Measurements from ENCODE around the gene ITGA11. TPM values are rescaled to one million over a fixed set of nuclear protein-coding genes. Genes with fewer than 3 reads are reported as not detected.

The ITGA11 gene
- total and polyA plus RNA-seq, 10 donors: 0.27 to 17.2 (median 5.8) TPM

DNA sequence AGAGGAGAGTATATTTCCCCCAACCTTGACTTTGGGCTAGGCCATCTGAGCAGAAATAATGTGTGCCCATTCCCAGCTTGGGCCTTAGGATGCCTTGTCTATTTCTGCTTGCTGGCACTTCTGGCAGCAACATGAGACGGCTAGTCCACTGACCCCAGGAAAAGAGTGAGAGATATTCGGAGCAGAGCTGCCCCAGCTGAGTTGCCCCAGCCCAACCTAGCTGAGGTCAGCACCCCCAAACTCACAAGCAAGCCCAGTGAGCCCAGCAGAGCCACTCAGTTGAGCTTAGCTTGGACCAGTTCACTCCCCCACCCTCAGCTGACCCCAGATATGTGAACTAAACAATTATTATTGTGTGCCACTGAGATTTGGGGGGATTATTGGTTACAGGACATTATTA is 20.2 kb downstream of the ITGA11 start:
- H3K27me3 ChIP-seq (replicated peaks in 1 of 7): no peaks in the 10 kb centered on the region
- H3K27ac ChIP-seq: no peak overlapping the region
- TF ChIP-seq, protein P1, sequence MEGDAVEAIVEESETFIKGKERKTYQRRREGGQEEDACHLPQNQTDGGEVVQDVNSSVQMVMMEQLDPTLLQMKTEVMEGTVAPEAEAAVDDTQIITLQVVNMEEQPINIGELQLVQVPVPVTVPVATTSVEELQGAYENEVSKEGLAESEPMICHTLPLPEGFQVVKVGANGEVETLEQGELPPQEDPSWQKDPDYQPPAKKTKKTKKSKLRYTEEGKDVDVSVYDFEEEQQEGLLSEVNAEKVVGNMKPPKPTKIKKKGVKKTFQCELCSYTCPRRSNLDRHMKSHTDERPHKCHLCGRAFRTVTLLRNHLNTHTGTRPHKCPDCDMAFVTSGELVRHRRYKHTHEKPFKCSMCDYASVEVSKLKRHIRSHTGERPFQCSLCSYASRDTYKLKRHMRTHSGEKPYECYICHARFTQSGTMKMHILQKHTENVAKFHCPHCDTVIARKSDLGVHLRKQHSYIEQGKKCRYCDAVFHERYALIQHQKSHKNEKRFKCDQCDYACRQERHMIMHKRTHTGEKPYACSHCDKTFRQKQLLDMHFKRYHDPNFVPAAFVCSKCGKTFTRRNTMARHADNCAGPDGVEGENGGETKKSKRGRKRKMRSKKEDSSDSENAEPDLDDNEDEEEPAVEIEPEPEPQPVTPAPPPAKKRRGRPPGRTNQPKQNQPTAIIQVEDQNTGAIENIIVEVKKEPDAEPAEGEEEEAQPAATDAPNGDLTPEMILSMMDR (IDR thresholded peaks at IDR 0.05 in 8 of 11, conservative IDR thresholded peaks at IDR 0.05 in 3 of 11): no peak
- no peak for TF ChIP-seq POLR2AphosphoS5 (IDR thresholded peaks at IDR 0.05)
- no peak for TF ChIP-seq POLR2A (IDR thresholded peaks at IDR 0.05)
- WGBS, 5 donors: 84 to 95% (median 88%) methylated on average over 2 of the region's 2 CpGs
- peak; percentile 19 for DNase-seq
- peaks cover 0 to 7% (median 0%) of the 10 kb centered on the region in 6 donors for H3K4me1 ChIP-seq
- no peaks in the 10 kb centered on the region for H3K9me3 ChIP-seq
- intact Hi-C loops (cut with DNase I; ENCODE audit: low total_unique reads): no loop called here
- H3K4me3 ChIP-seq: no peak overlapping the region
- no peaks in the 10 kb centered on the region for H3K36me3 ChIP-seq

DNA sequence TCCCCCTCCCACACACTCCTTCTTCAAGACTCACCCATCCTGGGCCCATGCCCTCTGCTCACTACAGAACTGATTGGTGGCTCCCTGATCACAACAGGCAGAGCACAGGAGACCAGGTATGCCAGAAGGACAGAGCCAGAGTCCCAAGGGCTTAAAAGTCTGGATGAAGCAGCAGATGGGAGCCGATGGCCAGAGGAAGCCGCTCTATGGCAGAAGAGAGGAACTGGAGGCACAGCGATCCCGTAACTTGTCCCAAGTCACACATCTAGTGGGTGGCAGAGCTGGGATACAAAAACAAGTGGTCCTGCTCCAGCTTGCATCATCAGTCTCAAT is 20.7 kb downstream of the ITGA11 start:
- intact Hi-C loops (cut with DNase I; ENCODE audit: low total_unique reads): no loop called here
- H3K36me3 ChIP-seq: no peaks in the 10 kb centered on the region
- H3K27ac ChIP-seq: no peak overlapping the region
- H3K9me3 ChIP-seq: no peaks in the 10 kb centered on the region
- TF ChIP-seq POLR2A (IDR thresholded peaks at IDR 0.05) (no peak), POLR2AphosphoS5 (IDR thresholded peaks at IDR 0.05) (no peak)
- TF ChIP-seq, protein P1 (IDR thresholded peaks at IDR 0.05 in 8 of 11, conservative IDR thresholded peaks at IDR 0.05 in 3 of 11): no peak
- 82 to 100% (median 95%) methylated on average over 4 of the region's 4 CpGs for WGBS, 5 donors
- peak; percentile 36 for DNase-seq
- H3K4me3 ChIP-seq: no peak overlapping the region
- no peaks in the 10 kb centered on the region for H3K27me3 ChIP-seq (replicated peaks in 1 of 7)
- H3K4me1 ChIP-seq: peaks cover 0 to 7% (median 0%) of the 10 kb centered on the region in 6 donors

DNA sequence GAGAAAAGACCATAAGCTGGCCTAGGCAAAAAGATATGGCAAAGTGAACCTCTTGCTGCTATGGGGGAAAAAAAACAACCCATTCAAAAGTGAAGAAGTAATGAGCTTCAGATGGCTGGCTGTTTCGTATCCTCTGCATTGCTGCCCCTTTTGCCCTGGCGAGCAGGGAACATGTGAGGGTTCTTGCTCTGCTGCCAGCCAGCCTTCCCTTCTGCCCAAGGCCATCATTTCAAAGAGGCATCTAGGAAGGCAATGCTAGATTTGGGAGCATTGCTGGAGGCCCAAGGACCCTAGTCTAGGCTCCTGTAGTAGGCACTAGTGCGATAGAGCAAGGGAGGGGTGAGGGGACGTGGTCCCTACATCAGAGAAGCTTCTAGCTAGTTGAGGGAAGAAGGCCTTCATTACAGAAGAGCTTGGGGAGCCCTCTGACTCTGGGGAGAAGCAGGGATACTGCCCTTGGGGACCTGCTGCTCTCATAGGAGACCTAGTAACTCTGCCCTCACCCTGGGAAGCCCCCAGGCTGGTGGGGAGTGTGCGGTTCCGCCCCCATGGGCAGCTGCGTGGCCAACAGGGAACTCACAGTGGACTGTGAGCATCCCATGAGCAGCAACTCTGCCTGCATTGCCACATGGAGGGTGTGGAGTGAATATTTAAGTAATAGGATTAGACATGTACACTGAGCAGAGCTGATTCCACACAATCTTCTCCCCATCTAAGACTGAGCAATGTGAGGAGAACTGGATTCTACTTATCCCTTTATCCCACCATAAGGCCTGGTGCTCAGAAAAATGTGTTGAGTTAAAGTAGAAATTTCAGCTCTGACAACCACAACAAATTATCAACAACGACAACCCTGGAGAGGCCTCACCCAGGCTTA is 21.3 kb downstream of the ITGA11 start:
- Histone ChIP-seq H3K9me3 (no peaks in the 10 kb centered on the region), H3K4me1 (peaks cover 0 to 12% (median 0%) of the 10 kb centered on the region in 6 donors), H3K27ac (no peak overlapping the region), H3K27me3 (replicated peaks in 1 of 7) (no peaks in the 10 kb centered on the region), H3K4me3 (no peak overlapping the region), H3K36me3 (no peaks in the 10 kb centered on the region)
- peak; percentile 25 for DNase-seq
- intact Hi-C loops (cut with DNase I; ENCODE audit: low total_unique reads): no loop called here
- TF ChIP-seq, protein P1 (IDR thresholded peaks at IDR 0.05 in 8 of 11, conservative IDR thresholded peaks at IDR 0.05 in 3 of 11): no peak
- no peak for TF ChIP-seq POLR2AphosphoS5 (IDR thresholded peaks at IDR 0.05)
- no peak for TF ChIP-seq POLR2A (IDR thresholded peaks at IDR 0.05)
- 82 to 95% (median 89%) methylated on average over 7 to 8 of the region's 8 CpGs for WGBS, 5 donors

DNA sequence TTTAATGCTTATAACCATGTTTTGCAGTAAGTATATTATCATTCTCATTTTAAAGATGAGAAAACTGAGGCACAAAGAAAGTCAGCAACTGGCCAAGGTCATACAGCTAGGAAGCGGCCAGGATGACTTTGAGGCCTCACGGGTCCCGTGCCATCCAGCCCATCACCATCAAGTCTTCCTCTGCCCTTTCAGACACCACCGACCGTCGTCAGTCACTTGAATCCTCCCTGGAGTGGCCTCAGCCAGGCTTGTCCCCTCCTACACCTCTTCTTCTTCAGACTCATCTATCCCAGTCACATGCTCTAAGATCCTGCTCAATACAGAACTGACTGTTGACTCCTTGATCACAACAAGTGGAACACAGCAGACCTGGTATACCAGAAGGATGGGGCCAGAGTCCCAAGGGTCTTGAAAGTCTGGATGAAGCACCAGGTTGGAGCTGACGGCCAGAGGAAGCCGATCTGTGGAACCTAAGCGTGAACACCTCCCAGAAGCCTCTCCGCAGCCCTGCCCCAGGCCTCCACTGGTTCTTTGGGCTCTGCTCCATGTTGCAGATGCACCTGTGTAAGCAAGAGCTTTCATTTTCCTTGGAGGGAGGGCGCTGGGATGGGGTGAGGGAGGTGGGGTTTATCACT is 22.1 kb downstream of the ITGA11 start:
- peaks cover 0 to 18% (median 0%) of the 10 kb centered on the region in 6 donors for H3K4me1 ChIP-seq
- H3K27me3 ChIP-seq (replicated peaks in 1 of 7): no peaks in the 10 kb centered on the region
- no peaks in the 10 kb centered on the region for H3K36me3 ChIP-seq
- H3K27ac ChIP-seq: no peak overlapping the region
- no peak for TF ChIP-seq POLR2AphosphoS5 (IDR thresholded peaks at IDR 0.05)
- TF ChIP-seq, protein P1 (IDR thresholded peaks at IDR 0.05 in 8 of 11, conservative IDR thresholded peaks at IDR 0.05 in 3 of 11): no peak
- no peak for TF ChIP-seq POLR2A (IDR thresholded peaks at IDR 0.05)
- intact Hi-C loops (cut with DNase I; ENCODE audit: low total_unique reads): no loop called here
- H3K9me3 ChIP-seq: no peaks in the 10 kb centered on the region
- DNase-seq: peak; percentile 36
- no peak overlapping the region for H3K4me3 ChIP-seq
- 81 to 94% (median 86%) methylated on average over 10 to 11 of the region's 11 CpGs for WGBS, 5 donors

Data from spleen (tissue), 11 donors.